HG03460 (cell line): ENCODE results near the gene SPPL2C.
"Not testable (repeated sequence)": the region's sequence is repeated elsewhere in the genome, so short reads cannot be mapped to it uniquely, and the experiment has no call there.

Experiments
- ATAC-seq: cut with Tn5 transposase; IDR thresholded peaks from one replicate; pipeline ENCODE4 v1.9.1; 2021; ENCODE audit not compliant: unreplicated experiment

The SPPL2C gene

GRCh38 chr17:45848868-45849535 lies 4.3 kb downstream of the SPPL2C start:
- ATAC-seq = no peak

DNA sequence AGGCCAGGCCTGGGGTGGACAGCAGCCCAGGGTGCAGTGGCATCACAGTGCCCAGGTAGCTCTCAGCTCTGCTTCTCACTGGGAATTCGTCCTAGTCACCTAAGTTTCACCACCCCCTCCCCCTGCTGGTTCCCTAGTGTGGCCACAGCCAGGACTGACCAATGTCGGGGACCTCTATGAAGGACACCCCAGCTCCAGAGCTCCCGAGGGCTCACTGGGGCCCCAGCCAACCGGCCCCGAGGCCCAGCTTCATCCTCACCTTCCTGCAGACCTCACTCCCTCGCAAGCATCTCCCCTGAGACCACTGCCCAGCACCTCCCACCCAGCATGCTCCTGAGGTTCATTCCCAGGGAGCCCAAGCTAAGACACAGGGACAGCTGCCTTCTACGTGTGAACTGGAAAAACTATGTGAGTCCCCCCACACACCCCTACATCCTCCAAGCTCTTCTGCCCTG lies 4.9 kb downstream of the SPPL2C start:
- no peak for ATAC-seq

GRCh38 chr17:45850011-45850410 lies 5.3 kb downstream of the SPPL2C start:
- no peak for ATAC-seq

DNA sequence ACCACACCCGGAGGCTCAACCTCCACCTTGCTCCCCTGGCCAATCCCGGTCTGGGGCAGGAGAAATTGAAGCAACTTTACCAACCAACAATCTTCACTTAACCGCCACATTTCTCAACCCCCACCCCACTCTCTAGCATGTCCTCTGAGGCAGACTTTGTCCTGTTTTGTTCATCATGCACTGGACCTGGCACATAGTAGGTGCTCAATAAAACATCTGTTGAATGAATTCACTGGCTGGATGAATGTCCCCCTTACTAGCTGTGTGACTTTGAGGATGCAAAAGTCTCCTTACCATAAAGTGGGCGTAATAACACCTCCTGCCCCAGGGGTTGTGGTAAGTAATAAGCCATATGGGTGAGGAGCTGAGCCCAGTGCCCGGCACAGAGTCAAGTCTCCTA lies 5.8 kb downstream of the SPPL2C start:
- ATAC-seq = no peak

DNA sequence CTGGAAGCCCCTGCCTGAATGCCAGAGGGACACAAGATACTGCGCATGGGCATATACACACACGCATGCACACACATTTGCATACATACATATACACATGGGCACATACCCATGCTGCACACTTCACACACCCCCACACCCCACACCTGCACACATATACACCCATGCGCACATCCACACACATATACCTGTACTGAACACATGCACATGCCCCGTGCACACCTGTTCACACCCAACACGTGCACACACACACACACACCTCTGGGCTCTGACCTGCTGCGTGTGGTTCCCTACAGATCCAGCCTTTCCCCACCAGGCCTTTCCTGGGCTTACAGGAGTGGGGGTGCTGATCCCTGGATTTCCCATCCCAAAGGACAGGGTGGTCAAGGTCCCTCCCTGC lies 6.3 kb downstream of the SPPL2C start:
- no peak for ATAC-seq

DNA sequence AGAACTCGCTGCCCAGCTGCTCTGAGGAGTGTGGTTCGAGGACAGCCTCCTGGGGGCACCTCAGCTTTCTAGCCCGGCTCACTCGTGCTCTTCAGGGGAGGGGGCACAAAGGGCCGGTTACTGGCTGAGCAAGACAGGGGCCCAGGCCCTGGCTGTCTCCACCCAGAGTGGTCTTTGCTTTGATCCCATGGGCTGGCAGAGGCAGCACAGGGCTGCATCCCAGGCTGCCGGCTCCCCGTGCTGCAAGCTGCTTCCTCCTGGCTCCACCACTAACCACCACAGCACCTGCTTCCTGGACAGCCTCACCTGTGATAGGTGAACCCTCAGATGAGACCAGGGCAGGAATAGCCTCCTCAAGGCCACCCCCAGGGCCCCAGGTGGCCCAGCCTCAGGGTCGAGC lies 6.8 kb downstream of the SPPL2C start:
- ATAC-seq = no peak

GRCh38 chr17:45851873-45852272 lies 7.2 kb downstream of the SPPL2C start:
- no peak for ATAC-seq

DNA sequence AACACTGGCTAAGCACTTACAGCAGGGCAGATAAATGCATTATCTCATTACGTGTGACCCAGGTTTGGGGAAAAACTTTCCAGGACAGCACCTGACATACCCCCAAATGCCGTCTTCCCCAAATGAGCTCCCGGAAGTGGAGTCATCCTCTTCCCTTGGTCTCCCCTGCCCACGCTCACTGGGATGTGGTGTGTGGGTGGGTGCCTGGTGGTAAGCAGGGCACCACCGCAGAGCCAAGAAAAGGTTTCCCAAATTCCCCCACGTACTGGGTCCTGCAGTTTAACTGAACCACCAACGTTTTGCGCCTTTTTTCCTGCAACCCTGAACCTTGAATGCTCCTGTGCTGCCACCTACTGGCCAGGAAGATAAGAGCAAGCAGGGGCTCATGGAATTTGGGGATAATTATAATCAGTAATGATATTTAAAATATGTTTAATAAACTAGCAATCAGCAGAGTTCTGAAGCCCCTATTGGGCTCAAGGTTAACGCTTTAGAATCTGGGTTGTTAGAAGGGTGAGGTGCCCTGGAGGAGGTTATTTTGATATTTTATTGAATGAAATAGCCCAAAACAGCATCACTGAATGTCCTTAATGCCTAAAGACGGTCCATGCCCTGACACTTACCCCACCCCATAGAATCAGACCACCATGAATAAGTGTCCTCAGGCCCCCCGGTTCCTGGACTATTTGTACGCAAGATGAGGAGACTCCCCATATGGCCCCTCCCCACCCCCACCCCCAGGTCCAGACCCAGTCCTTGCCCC lies 8.0 kb downstream of the SPPL2C start:
- no peak for ATAC-seq

- ATAC-seq = no peak
These were observed 9.5 kb downstream of the SPPL2C start for GRCh38 chr17:45854209-45854608.

GRCh38 chr17:45855691-45856336 lies 11.1 kb downstream of the SPPL2C start:
- ATAC-seq = no peak

- no peak for ATAC-seq
These were observed 13.5 kb downstream of the SPPL2C start for GRCh38 chr17:45857977-45858708.

DNA sequence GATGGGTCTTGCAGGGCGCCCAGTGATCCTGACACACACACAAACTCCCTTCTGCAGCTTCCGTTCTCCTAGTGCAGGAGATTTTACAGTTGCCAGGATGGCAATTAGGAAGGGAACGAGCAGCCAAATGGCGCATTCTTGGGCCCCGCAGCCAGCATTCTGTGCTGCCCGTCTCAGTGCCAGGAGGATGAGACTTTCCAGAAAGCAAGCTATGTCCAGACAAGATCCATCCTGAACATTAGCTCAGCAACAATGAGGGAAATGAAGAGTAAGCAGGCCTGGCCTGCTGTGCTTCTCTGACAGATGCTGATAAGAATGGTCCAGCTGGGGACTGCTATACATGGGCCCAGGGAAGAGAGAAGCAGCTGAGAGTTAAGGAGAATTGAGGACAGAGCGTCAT lies 16.5 kb downstream of the SPPL2C start:
- ATAC-seq = no peak

GRCh38 chr17:45862127-45862526 lies 17.4 kb downstream of the SPPL2C start:
- ATAC-seq = not testable (repeated sequence)

DNA sequence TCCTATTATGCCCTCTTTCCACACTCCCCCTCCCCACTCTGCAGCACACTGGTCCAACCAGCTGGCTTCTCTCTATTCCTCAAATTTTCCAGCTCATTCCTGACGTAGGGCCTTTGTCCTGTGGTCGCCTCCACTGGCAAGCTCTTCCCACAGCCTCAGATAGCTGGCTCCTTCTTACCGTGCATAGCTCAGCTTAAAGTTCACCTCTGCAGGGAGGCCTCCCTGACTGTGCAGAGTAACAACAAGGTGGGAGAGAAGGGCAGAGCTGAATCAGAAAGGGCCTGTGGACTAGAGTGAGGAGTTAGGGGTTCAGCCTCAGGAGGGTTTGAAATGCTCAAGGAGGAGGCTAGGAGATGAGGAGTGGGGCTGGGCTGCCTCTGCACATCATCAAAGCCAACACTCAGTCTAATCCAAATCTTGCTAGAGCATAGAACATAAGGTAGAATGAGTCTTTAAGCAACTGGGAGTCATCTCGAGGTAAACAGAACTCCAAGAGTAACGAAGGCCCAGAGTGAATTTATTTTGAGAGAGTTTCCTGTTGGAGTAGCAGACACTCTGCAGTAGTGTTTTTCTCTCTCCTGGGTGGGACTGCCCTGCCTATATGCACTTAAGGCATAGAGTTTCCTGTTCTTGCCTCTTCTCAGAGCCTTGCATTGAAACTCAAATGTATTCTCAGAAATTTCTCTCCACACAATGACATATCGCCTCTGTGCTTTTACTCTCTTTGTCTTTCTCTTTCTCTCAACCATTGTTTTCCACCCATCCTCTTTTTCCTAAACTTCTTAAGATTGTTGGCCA lies 19.4 kb downstream of the SPPL2C start:
- ATAC-seq = no peak

GRCh38 chr17:45867171-45867570 lies 22.5 kb downstream of the SPPL2C start:
- no peak for ATAC-seq

DNA sequence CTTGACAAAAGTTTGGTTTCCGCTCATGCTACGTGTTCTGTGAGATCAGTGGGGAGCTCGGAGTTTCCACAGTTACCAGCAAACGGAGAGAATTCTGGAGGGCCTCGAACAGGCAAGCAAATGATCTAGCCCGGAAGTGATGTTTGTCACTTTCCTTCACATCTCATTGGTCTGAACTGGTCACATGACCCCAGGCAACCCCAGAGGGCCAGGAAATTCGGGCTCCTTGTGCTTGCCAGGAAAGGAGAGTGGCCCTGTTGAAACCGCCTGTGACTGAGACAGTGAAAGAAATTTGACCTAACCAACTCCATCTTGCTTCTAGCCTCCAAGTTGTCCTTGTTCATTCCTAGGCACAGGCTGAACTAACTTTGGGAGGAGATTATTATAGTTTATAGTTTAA lies 23.0 kb downstream of the SPPL2C start:
- ATAC-seq = no peak

DNA sequence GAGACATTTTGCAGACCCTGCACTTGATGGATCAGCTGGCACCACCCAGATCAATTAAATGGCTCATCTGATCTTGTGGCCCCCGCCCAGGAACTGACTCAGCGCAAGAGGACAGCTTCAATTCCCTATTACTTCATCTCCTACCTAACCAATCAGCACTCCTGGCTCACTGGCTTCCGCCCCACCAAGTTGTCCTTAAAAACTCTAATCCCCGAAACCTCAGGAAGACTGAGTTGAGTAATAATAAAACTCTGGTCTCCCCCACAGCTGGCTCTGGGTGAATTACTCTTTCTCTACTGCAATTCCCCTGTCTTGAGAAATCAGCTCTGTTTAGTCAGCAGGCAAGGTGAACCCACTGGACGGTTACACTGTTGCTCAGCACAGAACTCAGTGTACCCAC lies 23.6 kb downstream of the SPPL2C start:
- no peak for ATAC-seq

GRCh38 chr17:45869676-45870341 lies 25.1 kb downstream of the SPPL2C start:
- no peak for ATAC-seq

DNA sequence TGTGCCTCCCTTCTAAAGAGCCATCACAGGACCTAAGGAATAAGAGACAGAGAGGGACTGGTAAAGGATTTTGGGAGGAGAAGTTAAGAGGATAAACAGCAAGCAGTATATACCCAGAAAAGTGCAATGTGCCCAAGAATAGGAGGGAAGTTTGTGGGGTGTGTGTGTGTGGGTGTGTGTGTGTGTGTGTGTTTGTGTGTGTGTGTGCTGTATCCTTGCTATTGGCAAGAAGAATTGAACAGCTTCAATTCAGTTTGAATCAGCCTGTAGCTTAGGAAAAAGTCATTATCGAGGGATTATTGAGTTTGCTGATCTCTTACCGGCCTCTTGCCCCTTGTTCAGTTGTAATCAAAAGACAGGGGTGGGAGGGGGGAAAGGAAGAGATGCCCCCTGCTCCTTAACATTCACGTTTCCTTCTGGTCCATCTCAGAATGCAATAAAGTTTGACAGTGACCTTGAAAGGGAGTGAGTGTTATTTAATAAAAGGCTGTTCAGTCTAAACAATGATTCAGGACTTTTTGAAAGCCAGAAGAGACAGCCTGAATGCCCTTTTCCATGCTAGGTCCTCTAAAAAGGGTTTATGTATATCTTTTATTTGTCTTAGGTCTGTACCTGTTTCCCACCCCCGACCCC lies 25.8 kb downstream of the SPPL2C start:
- no peak for ATAC-seq

- no peak for ATAC-seq
These were observed 27.0 kb downstream of the SPPL2C start for GRCh38 chr17:45871718-45872117.
